ENCODE data around the gene ZC3H7B.

DNA sequence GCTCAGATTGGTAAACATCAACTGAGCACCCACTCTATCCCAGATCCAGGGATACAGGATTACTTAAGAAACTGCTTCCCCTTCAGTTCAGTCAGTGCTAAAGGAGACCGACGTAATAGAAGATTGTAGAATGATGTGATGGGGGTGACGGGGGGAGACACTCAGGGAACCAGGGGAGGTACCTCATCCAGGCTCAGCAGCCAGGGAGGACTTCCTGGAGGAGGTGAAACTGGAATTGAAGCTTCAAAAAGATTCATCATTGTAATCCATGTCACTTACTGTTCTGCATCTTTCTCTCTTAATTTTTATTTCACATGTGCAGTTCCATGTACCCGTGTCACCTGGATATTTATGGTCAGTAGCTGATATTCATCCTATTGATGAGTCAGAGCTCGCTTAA, 61.3 kb downstream of the ZC3H7B start:
- TF ChIP-seq, protein P1, sequence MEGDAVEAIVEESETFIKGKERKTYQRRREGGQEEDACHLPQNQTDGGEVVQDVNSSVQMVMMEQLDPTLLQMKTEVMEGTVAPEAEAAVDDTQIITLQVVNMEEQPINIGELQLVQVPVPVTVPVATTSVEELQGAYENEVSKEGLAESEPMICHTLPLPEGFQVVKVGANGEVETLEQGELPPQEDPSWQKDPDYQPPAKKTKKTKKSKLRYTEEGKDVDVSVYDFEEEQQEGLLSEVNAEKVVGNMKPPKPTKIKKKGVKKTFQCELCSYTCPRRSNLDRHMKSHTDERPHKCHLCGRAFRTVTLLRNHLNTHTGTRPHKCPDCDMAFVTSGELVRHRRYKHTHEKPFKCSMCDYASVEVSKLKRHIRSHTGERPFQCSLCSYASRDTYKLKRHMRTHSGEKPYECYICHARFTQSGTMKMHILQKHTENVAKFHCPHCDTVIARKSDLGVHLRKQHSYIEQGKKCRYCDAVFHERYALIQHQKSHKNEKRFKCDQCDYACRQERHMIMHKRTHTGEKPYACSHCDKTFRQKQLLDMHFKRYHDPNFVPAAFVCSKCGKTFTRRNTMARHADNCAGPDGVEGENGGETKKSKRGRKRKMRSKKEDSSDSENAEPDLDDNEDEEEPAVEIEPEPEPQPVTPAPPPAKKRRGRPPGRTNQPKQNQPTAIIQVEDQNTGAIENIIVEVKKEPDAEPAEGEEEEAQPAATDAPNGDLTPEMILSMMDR (IDR thresholded peaks at IDR 0.05; ENCODE audit: extremely low read depth in 1 of 2, insufficient read depth in 1 of 2, low read depth in 1 of 2, low read length in 2 of 2) = no peak
- TF ChIP-seq EZH2 (IDR thresholded peaks at IDR 0.05; ENCODE audit: borderline replicate concordance, low read depth, low read length, severe bottlenecking) (no peak), POLR2AphosphoS5 (IDR thresholded peaks at IDR 0.05; ENCODE audit: insufficient read depth, low read depth, low read length) (no peak), POLR2A (IDR thresholded peaks at IDR 0.05; ENCODE audit: low read depth, low read length) (no peak), MYC (IDR thresholded peaks at IDR 0.05; ENCODE audit: low read depth, low read length) (no peak), JUN (IDR thresholded peaks at IDR 0.05; ENCODE audit: borderline replicate concordance, insufficient read depth, insufficient read length, low read depth) (no peak), FOS (IDR thresholded peaks at IDR 0.05; ENCODE audit: borderline replicate concordance, insufficient read depth, low read length) (no peak)

Data from endothelial cell of umbilical vein (primary cell).